Stimulated activated CD8-positive, alpha-beta memory T cell treated with anti-CD3 and anti-CD28 coated beads, Interleukin-4, amount 100 ng/mL, for 24 hours (primary cell): ENCODE data around the gene PPIC.
"Not testable (repeated sequence)": the region's sequence is repeated elsewhere in the genome, so short reads cannot be mapped to it uniquely, and the experiment has no call there.

Source experiments
- DNase-seq: peaks from one replicate; pipeline ENCODE4 v3.0.0-alpha.2; 2020; ENCODE audit warnings: low read depth

Gene PPIC

DNA sequence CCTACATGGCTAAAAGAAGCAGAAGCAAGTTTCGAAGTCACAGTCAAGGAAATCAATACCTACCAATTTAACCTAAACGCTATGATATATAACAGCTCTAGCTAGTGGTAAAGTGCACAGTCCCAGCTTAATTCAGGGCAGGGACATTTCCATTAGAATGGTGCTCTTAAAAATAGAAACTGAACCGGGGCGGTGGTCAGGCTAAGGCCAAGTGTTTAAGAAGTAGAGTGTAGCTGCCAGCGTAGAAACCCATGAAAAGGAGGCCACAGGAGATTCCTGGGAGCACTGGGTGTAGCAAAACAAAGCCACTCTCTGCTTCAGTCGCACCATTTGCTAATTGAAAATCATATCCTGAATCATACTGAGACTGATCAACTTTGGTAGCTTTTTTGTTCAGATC is 28.8 kb downstream of the PPIC start:
- DNase-seq = no peak

DNA sequence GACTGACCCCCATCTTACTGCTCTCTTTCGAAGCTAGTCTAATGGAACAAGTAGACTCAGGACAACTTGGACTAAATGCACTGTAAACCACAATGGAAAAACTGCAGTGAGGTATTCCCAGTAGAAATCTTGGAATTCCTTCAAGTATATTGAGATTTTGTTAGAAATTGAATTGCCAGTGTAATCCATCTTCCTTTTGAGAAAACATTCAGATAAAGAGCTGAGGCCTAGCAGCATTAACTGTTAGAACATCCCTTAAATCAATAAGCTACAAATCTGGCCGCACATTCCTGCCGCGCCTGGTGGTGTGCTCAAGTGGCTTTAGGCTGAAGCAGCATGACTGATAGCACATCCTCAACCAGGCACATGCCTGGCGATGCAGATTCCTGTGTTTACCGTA is 29.3 kb downstream of the PPIC start:
- no peak for DNase-seq

DNA sequence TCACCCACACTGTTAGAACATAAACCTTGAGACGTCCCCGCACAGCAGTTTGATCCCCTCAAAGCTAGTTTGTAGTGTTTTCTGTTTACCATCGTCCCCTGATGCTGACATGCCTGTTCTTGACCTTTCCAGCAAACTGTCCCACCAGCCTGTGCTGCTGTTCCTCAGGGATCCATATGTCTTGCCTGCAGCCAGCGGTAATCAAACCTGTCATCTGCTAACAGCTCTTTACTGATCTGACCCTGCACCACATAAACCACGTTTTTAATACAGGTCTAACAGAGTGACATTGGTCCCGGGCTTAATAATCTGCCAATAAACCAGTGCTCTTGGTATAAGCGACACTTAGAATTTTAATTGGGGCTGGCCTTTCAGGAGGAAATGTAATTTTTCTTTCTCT is 34.7 kb downstream of the PPIC start:
- no peak for DNase-seq

DNA sequence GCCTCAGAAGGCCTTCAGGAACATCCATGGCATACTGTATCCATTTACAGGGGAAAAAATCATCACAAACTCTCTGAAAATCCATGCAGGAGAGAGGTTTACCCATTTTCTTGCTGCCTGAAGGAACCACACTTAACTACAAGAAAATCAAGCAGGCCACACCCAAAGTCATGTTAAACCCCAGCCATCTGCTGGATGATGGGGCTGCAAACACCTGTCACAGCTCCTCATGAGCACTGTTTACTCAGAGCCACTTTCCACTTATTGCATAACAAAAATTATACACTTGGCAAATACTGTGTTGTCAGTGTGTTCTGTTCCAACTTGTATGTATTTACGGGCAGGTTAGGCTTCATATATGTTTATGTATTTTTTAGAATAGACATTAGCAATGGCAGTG is 35.8 kb downstream of the PPIC start:
- no peak for DNase-seq

- no peak for DNase-seq
These were observed 36.5 kb downstream of the PPIC start for GRCh38 chr5:122999947-123000563.

GRCh38 chr5:122997294-122997693 is 39.2 kb downstream of the PPIC start:
- DNase-seq = no peak

- DNase-seq = no peak
These were observed 40.4 kb downstream of the PPIC start for GRCh38 chr5:122996091-122996490.

GRCh38 chr5:122985954-122986721 is 50.4 kb downstream of the PPIC start:
- DNase-seq = no peak

- DNase-seq = no peak
These were observed 51.4 kb downstream of the PPIC start for GRCh38 chr5:122985006-122985700.

DNA sequence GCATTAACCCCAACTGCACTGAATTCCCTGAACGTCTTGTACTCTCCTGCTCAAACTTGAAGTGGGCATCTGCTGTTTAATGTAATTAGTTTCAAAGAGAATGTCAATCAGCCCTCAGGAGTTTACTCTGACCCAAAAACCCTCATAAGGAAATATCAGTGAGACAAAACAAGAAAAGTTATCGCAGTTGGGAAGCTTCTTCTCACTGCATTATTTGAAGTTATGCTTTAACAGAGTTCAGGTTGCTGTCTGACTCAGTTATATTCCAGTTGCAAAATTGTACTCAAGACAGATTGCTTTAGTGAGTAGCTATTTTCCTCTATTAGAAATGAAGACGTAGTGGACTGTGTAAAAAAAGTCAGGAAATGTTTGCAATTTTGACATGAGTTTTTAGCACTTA is 52.1 kb downstream of the PPIC start:
- DNase-seq = no peak

DNA sequence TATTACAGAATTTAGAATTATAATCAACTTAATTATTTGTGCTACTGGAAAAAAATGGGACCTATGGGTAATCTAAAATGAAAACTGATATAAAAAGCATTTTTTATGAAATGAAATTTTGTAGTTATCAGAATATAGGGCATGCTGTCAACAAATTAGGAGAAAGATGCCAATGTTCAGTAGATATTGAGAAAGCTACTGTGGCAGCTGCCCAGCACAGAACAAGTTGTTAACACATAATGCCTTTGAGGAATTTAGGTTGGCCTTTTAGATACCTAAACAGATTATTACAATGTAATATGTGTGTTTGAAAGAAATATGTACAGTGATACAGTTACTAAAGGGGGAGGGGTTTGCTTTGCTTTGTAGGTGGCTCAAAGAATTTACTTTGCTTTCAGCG is 54.1 kb downstream of the PPIC start:
- no peak for DNase-seq

DNA sequence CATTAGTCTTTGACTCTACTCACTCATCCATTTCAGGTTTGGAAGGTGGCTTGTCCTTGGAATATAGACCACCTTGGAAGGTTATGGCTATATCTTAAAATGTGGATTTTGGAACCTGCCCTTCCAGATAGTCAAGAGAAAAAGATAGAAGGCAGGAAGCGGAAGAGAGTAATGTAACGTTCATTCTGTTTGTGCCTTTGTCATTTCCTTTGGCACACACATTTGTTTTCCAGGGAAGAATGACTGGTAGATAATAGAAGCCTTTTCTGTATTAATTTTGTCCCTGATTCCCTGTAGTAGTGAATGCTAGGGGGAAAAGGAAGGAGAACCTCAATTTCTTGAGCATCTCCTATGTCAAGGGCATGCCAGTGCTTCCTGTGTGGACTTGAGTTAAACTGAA is 54.7 kb downstream of the PPIC start:
- DNase-seq = no peak

- DNase-seq = no peak
These were observed 57.8 kb downstream of the PPIC start for GRCh38 chr5:122978644-122979297.

GRCh38 chr5:122978068-122978467 is 58.5 kb downstream of the PPIC start:
- DNase-seq = no peak

DNA sequence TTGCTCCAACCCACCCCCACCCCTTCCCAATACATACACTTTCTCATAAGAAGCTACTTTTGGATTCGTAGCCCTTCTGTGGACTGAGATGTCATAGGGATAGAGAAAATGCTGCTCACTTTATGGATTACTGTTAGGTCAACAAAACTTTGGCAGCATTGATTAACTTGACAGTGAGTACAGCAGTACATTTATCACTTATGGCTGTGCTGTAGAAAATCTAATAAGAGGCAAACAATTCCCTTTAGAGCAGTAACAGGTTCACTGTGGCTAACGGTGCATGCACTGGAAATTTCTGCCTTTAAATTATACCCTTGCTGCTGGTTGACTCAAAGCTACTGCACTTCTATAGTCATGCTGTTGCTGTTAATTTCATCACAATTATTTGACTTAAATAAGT is 59.2 kb downstream of the PPIC start:
- DNase-seq = no peak

DNA sequence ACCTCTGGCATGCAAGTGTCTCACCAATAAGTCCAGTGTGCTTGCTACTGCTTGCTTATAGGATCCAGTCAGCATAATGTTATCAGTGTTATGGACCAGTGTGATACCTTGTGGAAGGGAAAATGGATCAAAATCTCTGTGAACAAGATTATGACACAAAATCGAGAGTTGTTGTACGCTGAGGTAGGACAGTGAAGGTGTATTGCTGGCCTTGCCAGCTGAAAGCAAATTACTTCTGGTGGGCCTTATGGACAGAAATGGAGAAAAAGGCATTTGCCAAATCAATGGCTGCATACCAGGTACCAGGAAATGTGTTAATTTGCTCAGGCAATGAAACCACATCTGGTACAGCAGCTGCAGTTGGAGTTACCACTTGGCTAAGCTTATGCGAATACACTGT is 62.3 kb downstream of the PPIC start:
- not testable (repeated sequence) for DNase-seq

- DNase-seq = not testable (repeated sequence)
These were observed 62.8 kb downstream of the PPIC start for GRCh38 chr5:122973759-122974158.
